ENCODE results near the gene FAM180B.

The FAM180B gene

DNA sequence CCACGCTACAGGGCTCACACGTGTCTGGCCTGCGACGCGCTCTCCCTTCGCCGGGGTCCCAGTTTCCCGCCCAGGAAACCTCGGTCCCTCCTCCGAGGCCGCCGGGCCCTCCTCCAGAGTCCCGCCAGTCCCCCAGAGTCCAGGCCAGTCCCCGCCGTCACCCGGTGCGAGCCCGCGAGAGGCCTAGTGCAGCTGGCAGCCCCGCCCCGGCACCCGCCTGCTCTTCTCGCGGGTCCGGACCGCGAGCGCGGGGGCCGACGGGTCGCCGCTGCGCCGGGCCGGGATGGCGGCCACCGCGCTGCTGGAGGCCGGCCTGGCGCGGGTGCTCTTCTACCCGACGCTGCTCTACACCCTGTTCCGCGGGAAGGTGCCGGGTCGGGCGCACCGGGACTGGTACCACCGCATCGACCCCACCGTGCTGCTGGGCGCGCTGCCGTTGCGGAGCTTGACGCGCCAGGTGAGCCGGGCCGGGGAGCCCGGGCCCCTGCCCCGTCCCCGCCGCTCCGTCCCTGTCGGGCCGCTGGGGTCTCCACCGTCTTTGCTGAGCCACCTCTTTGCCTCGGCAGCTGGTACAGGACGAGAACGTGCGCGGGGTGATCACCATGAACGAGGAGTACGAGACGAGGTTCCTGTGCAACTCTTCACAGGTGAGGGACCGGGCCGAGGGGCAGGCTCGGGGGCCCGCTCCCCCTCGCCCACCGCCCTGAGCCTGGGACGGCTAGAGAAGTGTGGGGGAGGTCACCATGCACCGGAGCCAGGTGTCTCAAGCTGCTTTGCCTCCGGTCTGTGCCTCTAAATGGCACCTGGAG lies 20.9 kb upstream of the FAM180B start, which contains the start of gene PTPMT1:
Gene PTPMT1, plus strand, starts transcription at position 260 of the 809 bp plus-strand sequence. Its CDS starts 24 bp downstream, at position 284.
- POLR2A ChIA-PET = interaction anchor here (1.0 to 3.3 kb wide), 8 partner anchors 8 to 56 kb away, joined by 3 to 20 read pairs (median 6); partner anchors contain the start of genes C1QTNF4, CELF1, KBTBD4 and NDUFS3
- CTCF ChIA-PET = interaction anchor here (1.0 kb wide), 1 partner anchor 52 kb away, joined by 3 read pairs; no protein-coding TSS in a partner anchor
- DNase-seq (ENCODE audit: extremely low spot score) = peak; percentile 70
- no peak for TF ChIP-seq CTBP1 (IDR thresholded peaks at IDR 0.05; ENCODE audit: borderline replicate concordance)
- TF ChIP-seq SUZ12 (IDR thresholded peaks at IDR 0.05) = no peak
- no peak for TF ChIP-seq ELF4 (IDR thresholded peaks at IDR 0.05)
- no peak for TF ChIP-seq FOXA1 (IDR thresholded peaks at IDR 0.05)
- peak; percentile 98 for TF ChIP-seq L3MBTL2 (conservative IDR thresholded peaks at IDR 0.05)
- TF ChIP-seq TARDBP (IDR thresholded peaks at IDR 0.05) = no peak
- TF ChIP-seq BHLHE40 (IDR thresholded peaks at IDR 0.05; ENCODE audit: borderline replicate concordance) = no peak
- TF ChIP-seq PKNOX1 (IDR thresholded peaks at IDR 0.05) = no peak
- no peak for TF ChIP-seq FOXK2 (IDR thresholded peaks at IDR 0.05)
- no peak for TF ChIP-seq NFRKB (IDR thresholded peaks at IDR 0.05)
- TF ChIP-seq LEF1 (IDR thresholded peaks at IDR 0.05; ENCODE audit: borderline replicate concordance) = peak; percentile 71; the same call in 1 of the 2 replicates
- TF ChIP-seq HDGF (IDR thresholded peaks at IDR 0.05; ENCODE audit: borderline replicate concordance) = no peak
- no peak for TF ChIP-seq SP1 (IDR thresholded peaks at IDR 0.05)
- TF ChIP-seq ARNT (IDR thresholded peaks at IDR 0.05) = no peak

GRCh38 chr11:47566149-47566698 lies 20.3 kb upstream of the FAM180B start:
- ChIA-PET POLR2A (interaction anchor here (2.2 to 3.3 kb wide), 3 partner anchors 11 to 14 kb away, joined by 7 to 20 read pairs (median 18); partner anchors contain the start of genes CELF1, KBTBD4 and NDUFS3), CTCF (interaction anchor here (0.9 to 1.0 kb wide), 3 partner anchors 13 to 51 kb away, joined by 3 to 4 read pairs (median 4); no protein-coding TSS in a partner anchor)
- DNase-seq (ENCODE audit: extremely low spot score) = no peak
- TF ChIP-seq ZNF384 (IDR thresholded peaks at IDR 0.05) = peak; percentile 72
- TF ChIP-seq FOXK2 (IDR thresholded peaks at IDR 0.05) = no peak
- TF ChIP-seq NFRKB (IDR thresholded peaks at IDR 0.05) = no peak
- no peak for TF ChIP-seq SP1 (IDR thresholded peaks at IDR 0.05)

DNA sequence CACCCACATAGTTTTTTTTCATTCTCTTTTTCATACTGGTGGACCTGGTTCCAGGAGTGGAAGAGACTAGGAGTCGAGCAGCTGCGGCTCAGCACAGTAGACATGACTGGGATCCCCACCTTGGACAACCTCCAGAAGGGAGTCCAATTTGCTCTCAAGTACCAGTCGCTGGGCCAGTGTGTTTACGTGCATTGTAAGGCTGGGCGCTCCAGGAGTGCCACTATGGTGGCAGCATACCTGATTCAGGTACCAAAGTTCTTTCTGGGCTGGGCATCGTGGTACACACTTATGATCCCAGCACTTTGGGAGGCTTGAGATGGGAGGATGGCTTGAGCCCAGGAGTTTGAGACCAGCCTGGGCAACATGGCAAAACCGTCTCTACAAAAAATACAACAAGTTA lies 16.8 kb upstream of the FAM180B start:
- CTCF ChIA-PET = no interaction called here
- POLR2A ChIA-PET = interaction anchor here (1.5 kb wide), 1 partner anchor 9 kb away, joined by 4 read pairs; the partner anchor contains the start of genes KBTBD4 and NDUFS3

GRCh38 chr11:47570651-47571356 lies 15.7 kb upstream of the FAM180B start:
- DNase-seq (ENCODE audit: extremely low spot score) = no peak
- TF ChIP-seq NFRKB (IDR thresholded peaks at IDR 0.05) (no peak), ELF4 (IDR thresholded peaks at IDR 0.05) (no peak), PKNOX1 (IDR thresholded peaks at IDR 0.05) (no peak), ARNT (IDR thresholded peaks at IDR 0.05) (no peak), FOXA1 (IDR thresholded peaks at IDR 0.05) (no peak), CTBP1 (IDR thresholded peaks at IDR 0.05; ENCODE audit: borderline replicate concordance) (no peak), SP1 (IDR thresholded peaks at IDR 0.05) (no peak), TARDBP (IDR thresholded peaks at IDR 0.05) (no peak)
- CTCF ChIA-PET = no interaction called here
- POLR2A ChIA-PET = no interaction called here

More for the DNA sequence above, 16.8 kb upstream of the FAM180B start:
- DNase-seq (ENCODE audit: extremely low spot score) = no peak
- no peak for TF ChIP-seq L3MBTL2 (conservative IDR thresholded peaks at IDR 0.05)
- TF ChIP-seq NFRKB (IDR thresholded peaks at IDR 0.05) = no peak
- TF ChIP-seq FOXA1 (IDR thresholded peaks at IDR 0.05) = no peak
- no peak for TF ChIP-seq SUZ12 (IDR thresholded peaks at IDR 0.05)
- TF ChIP-seq ARNT (IDR thresholded peaks at IDR 0.05) = no peak
- TF ChIP-seq TARDBP (IDR thresholded peaks at IDR 0.05) = no peak
- no peak for TF ChIP-seq LEF1 (IDR thresholded peaks at IDR 0.05; ENCODE audit: borderline replicate concordance)
- TF ChIP-seq FOXM1 (IDR thresholded peaks at IDR 0.05; ENCODE audit: borderline replicate concordance) = no peak
- TF ChIP-seq CTBP1 (IDR thresholded peaks at IDR 0.05; ENCODE audit: borderline replicate concordance) = no peak
- TF ChIP-seq PKNOX1 (IDR thresholded peaks at IDR 0.05) = no peak

GRCh38 chr11:47571357-47571729 lies 15.1 kb upstream of the FAM180B start:
- POLR2A ChIA-PET = no interaction called here
- CTCF ChIA-PET = no interaction called here
- TF ChIP-seq NFRKB (IDR thresholded peaks at IDR 0.05) (no peak), HDGF (IDR thresholded peaks at IDR 0.05; ENCODE audit: borderline replicate concordance) (no peak), CTBP1 (IDR thresholded peaks at IDR 0.05; ENCODE audit: borderline replicate concordance) (no peak), SP1 (IDR thresholded peaks at IDR 0.05) (no peak), FOXA1 (IDR thresholded peaks at IDR 0.05) (no peak), PKNOX1 (IDR thresholded peaks at IDR 0.05) (no peak), FOXM1 (IDR thresholded peaks at IDR 0.05; ENCODE audit: borderline replicate concordance) (no peak), TARDBP (IDR thresholded peaks at IDR 0.05) (no peak), FOXK2 (IDR thresholded peaks at IDR 0.05) (no peak), ELF4 (IDR thresholded peaks at IDR 0.05) (no peak), LEF1 (IDR thresholded peaks at IDR 0.05; ENCODE audit: borderline replicate concordance) (no peak), ZNF384 (IDR thresholded peaks at IDR 0.05) (no peak), L3MBTL2 (conservative IDR thresholded peaks at IDR 0.05) (no peak), SUZ12 (IDR thresholded peaks at IDR 0.05) (no peak), BHLHE40 (IDR thresholded peaks at IDR 0.05; ENCODE audit: borderline replicate concordance) (no peak), ARNT (IDR thresholded peaks at IDR 0.05) (no peak)
- no peak for DNase-seq (ENCODE audit: extremely low spot score)

All from HEK293T (cell line).